GM21360 (cell line): ENCODE measurements around the gene CELSR2.

Experiments
- ATAC-seq: cut with Tn5 transposase; IDR thresholded peaks from one replicate; pipeline ENCODE4 v1.9.1; 2021; ENCODE audit warnings: mild to moderate bottlenecking, moderate library complexity; ENCODE audit not compliant: unreplicated experiment

Gene CELSR2

DNA sequence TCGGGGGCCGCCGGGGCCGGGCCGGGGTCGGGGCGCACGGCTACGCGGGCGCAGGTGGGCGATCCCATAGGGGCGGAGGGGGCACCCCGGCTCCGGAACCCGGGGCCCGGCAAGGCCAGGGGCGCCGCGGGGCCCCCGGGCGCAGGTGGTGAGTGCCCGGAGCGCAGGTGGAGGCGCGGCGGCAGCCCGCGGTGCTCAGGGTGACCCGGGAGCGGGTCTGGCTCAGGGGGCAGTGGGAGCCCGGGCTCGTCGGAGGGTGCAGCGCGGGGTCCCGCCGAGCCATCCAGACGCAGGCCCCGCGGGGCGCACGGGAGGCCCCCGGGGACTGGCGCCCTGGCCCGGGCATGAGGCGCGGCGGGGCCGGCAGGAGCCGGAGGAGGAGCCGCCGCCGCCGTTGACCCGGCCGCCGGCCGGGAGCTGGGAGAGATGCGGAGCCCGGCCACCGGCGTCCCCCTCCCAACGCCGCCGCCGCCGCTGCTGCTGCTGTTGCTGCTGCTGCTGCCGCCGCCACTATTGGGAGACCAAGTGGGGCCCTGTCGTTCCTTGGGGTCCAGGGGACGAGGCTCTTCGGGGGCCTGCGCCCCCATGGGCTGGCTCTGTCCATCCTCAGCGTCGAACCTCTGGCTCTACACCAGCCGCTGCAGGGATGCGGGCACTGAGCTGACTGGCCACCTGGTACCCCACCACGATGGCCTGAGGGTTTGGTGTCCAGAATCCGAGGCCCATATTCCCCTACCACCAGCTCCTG lies 489 bp downstream of the CELSR2 start:
- ATAC-seq, result peak; percentile 26

DNA sequence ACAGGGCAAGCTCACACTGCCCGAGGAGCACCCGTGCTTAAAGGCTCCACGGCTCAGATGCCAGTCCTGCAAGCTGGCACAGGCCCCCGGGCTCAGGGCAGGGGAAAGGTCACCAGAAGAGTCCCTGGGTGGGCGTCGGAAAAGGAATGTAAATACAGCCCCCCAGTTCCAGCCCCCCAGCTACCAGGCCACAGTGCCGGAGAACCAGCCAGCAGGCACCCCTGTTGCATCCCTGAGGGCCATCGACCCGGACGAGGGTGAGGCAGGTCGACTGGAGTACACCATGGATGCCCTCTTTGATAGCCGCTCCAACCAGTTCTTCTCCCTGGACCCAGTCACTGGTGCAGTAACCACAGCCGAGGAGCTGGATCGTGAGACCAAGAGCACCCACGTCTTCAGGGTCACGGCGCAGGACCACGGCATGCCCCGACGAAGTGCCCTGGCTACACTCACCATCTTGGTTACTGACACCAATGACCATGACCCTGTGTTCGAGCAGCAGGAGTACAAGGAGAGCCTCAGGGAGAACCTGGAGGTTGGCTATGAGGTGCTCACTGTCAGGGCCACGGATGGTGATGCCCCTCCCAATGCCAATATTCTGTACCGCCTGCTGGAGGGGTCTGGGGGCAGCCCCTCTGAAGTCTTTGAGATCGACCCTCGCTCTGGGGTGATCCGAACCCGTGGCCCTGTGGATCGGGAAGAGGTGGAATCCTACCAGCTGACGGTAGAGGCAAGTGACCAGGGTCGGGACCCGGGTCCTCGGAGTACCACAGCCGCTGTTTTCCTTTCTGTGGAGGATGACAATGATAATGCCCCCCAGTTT lies 1.3 kb downstream of the CELSR2 start:
- ATAC-seq, result no peak

DNA sequence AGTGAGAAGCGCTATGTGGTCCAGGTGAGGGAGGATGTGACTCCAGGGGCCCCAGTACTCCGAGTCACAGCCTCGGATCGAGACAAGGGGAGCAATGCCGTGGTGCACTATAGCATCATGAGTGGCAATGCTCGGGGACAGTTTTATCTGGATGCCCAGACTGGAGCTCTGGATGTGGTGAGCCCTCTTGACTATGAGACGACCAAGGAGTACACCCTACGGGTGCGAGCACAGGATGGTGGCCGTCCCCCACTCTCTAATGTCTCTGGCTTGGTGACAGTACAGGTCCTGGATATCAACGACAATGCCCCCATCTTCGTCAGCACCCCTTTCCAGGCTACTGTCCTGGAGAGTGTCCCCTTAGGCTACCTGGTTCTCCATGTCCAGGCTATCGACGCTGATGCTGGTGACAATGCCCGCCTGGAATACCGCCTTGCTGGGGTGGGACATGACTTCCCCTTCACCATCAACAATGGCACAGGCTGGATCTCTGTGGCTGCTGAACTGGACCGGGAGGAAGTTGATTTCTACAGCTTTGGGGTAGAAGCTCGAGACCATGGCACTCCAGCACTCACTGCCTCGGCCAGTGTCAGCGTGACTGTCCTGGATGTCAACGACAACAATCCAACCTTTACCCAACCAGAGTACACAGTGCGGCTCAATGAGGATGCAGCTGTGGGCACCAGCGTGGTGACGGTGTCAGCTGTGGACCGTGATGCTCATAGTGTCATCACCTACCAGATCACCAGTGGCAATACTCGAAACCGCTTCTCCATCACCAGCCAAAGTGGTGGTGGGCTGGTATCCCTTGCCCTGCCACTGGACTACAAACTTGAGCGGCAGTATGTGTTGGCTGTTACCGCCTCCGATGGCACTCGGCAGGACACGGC lies 2.2 kb downstream of the CELSR2 start:
- ATAC-seq, result no peak

DNA sequence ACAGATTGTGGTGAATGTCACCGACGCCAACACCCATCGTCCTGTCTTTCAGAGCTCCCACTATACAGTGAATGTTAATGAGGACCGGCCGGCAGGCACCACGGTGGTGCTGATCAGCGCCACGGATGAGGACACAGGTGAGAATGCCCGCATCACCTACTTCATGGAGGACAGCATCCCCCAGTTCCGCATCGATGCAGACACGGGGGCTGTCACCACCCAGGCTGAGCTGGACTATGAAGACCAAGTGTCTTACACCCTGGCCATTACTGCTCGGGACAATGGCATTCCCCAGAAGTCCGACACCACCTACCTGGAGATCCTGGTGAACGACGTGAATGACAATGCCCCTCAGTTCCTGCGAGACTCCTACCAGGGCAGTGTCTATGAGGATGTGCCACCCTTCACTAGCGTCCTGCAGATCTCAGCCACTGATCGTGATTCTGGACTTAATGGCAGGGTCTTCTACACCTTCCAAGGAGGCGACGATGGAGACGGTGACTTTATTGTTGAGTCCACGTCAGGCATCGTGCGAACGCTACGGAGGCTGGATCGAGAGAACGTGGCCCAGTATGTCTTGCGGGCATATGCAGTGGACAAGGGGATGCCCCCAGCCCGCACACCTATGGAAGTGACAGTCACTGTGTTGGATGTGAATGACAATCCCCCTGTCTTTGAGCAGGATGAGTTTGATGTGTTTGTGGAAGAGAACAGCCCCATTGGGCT lies 3.0 kb downstream of the CELSR2 start:
- no peak for ATAC-seq

DNA sequence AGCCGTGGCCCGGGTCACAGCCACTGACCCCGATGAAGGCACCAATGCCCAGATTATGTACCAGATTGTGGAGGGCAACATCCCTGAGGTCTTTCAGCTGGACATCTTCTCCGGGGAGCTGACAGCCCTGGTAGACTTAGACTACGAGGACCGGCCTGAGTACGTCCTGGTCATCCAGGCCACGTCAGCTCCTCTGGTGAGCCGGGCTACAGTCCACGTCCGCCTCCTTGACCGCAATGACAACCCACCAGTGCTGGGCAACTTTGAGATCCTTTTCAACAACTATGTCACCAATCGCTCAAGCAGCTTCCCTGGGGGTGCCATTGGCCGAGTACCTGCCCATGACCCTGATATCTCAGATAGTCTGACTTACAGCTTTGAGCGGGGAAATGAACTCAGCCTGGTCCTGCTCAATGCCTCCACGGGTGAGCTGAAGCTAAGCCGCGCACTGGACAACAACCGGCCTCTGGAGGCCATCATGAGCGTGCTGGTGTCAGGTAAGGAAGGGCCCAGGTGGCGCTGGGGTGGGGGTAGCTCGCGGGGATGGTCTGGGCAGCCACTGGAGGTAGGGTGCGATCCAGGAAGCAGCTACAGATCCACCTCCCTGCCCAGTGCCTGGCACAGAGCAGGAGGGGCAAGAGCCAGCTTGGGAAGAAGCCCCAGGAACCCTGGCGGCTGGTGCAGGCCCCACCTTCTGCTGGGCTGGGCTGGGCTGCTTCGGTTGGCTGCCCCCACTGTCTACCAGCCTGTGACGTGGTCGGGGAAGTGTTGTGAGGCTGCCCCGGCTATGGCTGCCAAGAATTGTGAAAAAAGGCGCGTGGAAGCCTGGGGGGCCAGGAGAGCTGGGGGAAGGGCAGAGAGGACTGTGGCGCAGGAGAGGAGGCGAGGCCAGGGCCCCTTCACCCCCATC lies 3.8 kb downstream of the CELSR2 start:
- ATAC-seq, result no peak

DNA sequence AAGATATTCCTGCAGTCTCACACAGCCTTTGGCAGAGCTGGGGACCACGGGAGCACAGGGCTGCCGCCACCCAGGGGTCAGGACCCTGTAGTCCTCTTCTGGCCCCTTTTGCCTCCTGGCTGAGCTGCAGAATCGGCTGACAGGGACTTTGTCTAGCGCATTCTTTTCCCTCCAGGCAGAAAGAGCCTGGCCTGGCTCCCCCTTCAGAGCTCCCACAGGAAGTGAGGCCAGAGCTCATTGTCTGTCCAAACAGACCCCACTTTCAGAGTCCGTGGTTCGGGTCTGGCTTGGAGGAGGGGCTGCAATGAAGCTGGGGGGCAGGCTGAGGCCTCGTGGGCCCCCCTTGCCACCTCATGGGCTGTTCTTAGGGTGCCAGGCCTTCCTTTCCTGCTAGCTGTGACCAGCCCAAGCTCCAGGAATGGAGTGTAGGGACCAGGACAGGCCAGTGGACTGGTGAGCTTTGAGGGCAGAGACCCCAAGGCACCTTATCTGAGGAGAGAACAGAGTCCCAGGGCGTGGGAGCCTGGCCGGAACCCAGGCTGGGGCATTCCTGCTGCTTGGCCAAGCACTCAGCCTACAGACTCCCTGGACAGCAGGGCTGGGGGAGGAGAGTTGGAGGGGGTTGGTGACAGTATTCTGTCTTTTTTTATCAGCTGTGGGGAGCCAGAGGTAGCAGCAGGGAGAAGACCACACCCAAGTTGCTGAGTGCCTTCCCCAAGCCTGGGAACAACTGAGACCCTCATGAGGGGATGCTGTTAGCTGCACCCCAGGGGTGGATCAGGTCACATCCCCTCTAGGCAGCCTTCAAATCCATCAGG lies 4.7 kb downstream of the CELSR2 start:
- no peak for ATAC-seq

DNA sequence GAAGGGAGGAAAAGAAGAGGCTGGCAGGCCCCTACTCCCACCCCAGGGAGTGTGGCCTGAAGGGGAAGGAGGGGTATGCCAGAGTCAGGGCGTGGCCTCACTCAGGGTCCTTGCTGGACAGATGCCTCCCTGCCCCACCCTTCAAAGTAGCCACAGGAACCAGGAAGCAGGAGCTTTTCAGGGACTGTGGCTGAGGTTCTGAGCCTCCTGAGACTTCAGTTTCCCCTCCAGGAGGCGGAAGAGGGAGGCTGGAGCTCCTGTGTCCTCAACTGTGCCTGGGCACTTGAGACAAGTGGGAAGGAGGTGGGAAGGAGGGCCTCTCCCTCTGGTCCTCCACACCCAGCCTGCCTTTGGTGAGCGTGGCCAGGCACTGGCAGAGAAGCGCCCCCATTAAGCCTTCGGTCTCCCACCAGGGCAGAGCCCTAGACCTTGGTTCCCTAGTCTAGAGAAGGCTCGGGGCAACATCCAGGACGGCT lies 5.3 kb downstream of the CELSR2 start:
- no peak for ATAC-seq

DNA sequence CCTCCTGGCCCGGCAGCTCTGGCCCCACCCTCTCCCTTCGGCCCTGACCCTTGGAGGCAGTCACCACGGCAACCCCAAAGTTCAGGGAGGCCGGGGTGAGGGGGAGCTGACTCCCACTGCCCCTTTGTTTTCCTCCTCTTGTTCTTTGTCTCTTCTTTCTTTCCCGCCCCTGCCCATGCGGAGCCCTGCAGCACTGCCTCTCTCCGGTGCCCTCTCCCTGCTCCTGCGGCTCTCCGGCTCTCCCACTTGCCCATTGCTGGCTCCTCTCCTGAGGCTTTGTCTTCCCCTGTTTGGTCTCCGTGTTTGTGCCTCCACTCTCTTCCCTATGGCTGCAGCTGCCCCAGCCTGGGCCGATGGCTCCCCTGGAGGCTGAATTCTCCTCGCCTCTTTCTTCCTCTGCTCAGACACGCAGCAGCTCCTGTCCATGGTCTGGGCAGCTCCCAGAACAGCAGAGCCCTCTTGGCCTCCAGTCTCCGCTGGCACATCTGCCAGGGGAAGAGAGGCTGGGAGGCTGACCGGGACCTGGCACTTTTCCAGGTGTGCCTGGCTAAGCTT lies 5.8 kb downstream of the CELSR2 start:
- no peak for ATAC-seq

DNA sequence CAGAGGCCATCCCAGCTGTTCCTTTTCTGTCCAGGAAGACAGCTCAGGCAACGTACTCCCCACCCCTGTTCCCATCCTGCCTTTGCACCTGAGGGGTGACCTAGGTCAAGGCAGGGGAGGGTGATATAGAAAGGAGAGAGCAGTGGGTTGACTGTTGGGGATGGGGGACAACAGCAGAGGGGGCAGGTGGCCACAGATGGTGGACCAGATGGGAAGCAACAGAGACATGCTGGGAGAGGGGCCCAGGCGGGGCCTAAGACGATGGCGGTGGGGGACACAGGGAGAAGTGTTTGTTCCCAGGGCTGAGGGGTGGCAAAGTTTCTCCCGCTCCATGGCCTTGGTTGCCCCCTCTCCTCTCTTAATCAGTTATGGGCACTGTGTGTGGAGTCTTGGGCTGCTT lies 6.3 kb downstream of the CELSR2 start:
- ATAC-seq, result no peak

DNA sequence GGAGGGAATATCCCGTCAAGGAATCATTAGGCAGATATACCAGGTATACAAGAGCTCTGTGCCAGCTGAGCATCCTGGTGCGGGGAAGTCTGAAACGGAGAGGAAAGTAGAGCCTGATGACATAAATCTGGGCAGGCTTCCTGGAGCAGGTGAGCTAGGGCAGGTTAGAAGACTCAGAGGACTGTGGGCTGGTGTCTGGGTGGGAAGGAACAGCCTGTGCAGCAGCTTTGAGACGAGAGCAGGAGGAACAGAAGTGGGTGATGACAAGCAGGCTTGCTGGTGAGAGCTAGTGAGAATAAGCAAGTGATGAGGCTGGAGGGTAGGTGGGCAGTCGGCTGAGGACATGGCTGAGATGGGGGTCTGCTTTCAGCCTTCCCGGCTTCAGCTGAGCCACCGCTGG lies 6.7 kb downstream of the CELSR2 start:
- no peak for ATAC-seq

DNA sequence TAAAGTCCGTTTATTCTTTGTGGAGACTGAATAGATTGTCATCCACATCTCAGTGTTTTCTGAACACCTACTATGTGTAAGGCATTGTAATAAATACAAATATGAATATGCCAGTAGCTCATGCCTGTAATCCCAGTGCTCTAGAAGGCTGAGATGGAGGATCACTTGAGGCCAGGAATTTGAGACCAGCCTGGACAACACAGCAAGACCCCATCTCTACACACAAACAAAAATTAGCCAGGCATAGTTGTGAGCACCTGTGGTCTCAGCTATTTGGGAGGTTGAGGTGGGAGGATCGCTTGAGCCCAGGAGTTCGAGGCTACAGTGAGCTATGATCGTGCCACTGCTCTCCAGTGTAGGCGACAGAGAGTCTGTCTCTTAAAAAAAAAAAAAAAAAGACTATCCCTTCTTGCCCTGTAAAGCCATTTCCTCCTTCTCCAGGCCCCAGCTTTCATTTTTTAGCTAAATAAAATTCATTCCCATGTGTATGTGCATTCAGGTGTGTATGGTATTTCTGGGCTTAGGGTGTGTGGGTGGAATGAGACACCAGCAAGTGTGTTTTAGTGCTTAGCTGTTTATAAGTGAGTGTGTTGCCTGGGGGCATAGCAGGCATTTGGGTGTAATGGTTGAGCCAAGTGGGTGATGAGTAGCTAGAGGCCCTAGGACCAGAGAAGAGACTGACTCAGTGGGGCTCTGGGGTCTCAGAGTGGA lies 7.8 kb downstream of the CELSR2 start:
- ATAC-seq, result no peak

DNA sequence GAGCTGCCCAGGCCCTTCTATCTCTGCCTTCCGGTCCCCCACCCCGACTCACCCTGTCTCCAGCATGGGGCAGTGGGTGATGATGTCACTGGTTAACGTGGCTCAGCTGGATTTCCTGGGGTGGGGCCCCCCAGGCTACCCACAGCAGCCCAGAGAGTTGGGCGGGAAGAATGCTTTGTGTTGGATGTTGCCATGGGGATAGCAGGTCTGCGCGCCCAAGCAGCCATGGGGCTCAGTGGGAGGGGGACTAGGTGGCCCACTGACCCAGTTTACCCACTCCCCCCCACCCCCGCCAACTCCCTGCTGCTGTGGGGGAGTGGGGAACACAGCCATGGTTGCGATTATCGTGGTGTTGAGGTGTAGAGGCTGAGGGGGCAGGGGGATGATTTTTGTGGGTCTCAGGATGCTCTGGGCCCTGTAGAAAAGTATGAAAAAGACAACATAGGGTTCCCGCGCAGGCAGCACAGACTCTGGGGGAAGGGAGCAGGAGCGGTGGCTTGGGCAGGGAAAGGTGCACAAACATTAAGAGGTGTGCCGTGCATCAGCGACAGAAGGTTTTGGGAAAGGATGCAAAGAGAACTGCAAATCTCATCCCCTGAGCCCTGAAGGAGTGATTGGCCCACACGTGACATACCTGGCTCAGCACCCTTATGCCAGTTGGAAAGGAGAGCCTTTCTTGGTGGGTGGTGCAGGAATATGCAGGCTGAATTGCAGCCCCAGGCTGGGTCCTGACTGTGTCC lies 8.5 kb downstream of the CELSR2 start:
- ATAC-seq, result no peak

DNA sequence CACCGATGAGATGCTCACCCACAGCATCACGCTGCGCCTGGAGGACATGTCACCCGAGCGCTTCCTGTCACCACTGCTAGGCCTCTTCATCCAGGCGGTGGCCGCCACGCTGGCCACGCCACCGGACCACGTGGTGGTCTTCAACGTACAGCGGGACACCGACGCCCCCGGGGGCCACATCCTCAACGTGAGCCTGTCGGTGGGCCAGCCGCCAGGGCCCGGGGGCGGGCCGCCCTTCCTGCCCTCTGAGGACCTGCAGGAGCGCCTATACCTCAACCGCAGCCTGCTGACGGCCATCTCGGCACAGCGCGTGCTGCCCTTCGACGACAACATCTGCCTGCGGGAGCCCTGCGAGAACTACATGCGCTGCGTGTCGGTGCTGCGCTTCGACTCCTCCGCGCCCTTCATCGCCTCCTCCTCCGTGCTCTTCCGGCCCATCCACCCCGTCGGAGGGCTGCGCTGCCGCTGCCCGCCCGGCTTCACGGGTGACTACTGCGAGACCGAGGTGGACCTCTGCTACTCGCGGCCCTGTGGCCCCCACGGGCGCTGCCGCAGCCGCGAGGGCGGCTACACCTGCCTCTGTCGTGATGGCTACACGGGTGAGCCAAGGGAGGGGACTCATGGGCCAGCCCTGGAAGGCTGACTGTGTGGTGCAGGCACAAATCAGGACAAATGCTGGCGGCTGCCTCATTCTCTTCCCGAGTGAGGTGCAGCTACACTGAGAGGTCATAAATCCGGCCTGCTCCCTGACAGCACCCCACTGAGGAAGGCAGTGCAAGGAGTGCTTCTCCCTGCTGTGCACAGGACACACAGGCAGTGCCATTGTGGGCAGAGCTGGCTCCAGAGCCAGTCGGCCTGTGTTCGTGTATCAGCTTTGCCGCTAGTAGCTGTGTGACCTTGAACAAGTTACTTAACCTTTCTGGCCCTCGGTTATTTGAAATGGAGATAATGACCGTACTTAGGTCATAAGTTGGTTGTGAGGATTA lies 9.4 kb downstream of the CELSR2 start:
- no peak for ATAC-seq

DNA sequence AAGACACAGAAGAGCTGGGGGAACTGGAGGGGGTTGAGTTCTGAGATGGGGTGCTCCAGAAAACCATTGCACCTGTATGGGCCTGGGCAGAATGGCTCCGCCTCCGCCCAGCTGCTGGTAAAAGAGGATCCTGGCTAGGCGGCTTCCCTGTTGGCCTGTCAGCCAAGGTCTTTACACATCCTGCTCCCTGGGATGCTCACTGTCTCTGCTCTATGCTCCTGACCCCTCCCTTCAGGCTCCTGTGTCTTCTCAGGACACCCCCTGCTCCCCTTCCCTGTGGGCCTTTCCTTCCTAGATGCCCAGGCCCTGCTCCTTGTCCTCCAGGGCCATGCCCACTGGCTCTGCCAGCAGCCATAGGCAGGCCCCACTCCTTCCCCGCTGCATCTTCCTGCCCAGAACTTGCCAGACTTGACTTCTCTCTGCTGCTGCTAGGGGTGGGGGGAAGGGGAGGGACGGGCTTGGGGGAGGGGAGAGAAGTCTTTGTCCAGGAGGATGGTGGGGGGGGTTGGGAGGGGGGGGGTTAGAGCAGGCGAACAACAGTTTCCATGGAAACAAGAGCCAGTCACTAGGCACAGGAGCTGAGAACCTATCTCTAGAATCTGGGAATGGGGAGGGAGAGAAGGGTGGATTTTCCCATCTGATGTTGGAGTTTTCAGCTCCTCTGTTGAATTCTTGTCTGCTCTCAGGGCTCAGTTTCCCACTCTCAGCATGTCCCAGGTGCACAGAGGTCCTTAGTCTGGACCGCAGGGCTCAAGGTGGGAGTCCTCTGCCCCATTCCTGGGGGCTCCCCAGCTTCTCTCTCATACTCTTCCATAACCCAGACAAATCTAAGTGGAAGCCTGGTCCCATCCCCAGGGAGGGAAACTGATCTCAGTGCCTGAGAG lies 10.6 kb downstream of the CELSR2 start:
- no peak for ATAC-seq

DNA sequence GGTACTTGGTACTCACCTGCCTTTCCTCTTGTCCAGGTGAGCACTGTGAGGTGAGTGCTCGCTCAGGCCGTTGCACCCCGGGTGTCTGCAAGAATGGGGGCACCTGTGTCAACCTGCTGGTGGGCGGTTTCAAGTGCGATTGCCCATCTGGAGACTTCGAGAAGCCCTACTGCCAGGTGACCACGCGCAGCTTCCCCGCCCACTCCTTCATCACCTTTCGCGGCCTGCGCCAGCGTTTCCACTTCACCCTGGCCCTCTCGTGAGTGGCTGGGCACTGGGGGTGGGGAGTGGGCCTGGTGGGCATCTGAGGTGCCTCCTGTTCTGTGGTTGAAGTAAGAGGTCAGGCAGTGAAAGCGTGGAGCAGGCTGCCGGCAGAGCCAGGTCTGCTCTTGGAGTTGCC lies 11.7 kb downstream of the CELSR2 start:
- no peak for ATAC-seq
